OCI-LY1 (cell line): ENCODE data around the gene MAB21L4.

Experiments
- EZH2 ChIP-seq: fragments of 200-600 bp; sonication (generic), shearing (Covaris generic); IDR thresholded peaks from 2 replicates; pipeline ENCODE4 v1.8.0; 2017; ENCODE audit warnings: borderline replicate concordance, mixed run types, mild to moderate bottlenecking, antibody characterized with exemption, low read length, moderate library complexity, mixed read lengths
- TF ChIP-seq, protein P1 (sequence below): fragments of 200-600 bp; sonication (generic), shearing (Covaris generic); IDR thresholded peaks from 2 replicates; pipeline ENCODE4 v1.5.1; 2017; ENCODE audit warnings: mild to moderate bottlenecking, antibody characterized with exemption, low read length, moderate library complexity, mixed read lengths

DNA sequence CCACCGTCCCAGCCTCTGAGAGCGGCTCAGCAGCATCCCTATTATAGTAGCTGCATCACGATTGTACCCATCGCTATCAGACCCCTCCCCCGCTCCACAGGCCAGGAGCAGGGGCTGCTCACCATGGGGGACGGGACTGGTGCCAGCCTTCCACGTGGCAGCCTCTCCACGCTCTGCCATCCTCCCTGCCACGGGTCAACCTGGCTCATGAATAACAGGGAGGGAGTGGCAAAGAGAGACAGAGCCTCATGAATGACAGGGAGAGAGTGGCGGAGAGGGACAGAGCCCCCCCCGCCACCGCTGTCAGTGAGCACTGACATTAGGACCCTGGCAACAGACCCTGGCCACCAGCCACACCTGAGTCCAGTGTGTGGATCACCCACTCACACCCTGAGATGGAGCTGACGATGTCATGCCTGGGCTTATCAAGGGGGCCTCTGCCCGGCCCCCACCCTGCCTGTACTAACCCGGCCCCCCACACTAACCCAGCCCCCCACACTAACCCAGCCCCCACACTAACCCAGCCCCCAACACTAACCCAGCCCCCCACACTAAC, 27.1 kb upstream of the MAB21L4 start:
- TF ChIP-seq, protein P1, sequence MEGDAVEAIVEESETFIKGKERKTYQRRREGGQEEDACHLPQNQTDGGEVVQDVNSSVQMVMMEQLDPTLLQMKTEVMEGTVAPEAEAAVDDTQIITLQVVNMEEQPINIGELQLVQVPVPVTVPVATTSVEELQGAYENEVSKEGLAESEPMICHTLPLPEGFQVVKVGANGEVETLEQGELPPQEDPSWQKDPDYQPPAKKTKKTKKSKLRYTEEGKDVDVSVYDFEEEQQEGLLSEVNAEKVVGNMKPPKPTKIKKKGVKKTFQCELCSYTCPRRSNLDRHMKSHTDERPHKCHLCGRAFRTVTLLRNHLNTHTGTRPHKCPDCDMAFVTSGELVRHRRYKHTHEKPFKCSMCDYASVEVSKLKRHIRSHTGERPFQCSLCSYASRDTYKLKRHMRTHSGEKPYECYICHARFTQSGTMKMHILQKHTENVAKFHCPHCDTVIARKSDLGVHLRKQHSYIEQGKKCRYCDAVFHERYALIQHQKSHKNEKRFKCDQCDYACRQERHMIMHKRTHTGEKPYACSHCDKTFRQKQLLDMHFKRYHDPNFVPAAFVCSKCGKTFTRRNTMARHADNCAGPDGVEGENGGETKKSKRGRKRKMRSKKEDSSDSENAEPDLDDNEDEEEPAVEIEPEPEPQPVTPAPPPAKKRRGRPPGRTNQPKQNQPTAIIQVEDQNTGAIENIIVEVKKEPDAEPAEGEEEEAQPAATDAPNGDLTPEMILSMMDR = no peak
- no peak for TF ChIP-seq EZH2
